GM21390 (cell line): ENCODE results near the gene RCC1.
A peak's percentile ranks its signal among the peaks of the same experiment; 100 is the strongest.
"Not testable (repeated sequence)": the region's sequence is repeated elsewhere in the genome, so short reads cannot be mapped to it uniquely, and the experiment has no call there.

Experiments used
- ATAC-seq: cut with Tn5 transposase; IDR thresholded peaks from one replicate; pipeline ENCODE4 v1.9.1; 2021; ENCODE audit not compliant: unreplicated experiment

Gene RCC1, protein sequence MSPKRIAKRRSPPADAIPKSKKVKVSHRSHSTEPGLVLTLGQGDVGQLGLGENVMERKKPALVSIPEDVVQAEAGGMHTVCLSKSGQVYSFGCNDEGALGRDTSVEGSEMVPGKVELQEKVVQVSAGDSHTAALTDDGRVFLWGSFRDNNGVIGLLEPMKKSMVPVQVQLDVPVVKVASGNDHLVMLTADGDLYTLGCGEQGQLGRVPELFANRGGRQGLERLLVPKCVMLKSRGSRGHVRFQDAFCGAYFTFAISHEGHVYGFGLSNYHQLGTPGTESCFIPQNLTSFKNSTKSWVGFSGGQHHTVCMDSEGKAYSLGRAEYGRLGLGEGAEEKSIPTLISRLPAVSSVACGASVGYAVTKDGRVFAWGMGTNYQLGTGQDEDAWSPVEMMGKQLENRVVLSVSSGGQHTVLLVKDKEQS

DNA sequence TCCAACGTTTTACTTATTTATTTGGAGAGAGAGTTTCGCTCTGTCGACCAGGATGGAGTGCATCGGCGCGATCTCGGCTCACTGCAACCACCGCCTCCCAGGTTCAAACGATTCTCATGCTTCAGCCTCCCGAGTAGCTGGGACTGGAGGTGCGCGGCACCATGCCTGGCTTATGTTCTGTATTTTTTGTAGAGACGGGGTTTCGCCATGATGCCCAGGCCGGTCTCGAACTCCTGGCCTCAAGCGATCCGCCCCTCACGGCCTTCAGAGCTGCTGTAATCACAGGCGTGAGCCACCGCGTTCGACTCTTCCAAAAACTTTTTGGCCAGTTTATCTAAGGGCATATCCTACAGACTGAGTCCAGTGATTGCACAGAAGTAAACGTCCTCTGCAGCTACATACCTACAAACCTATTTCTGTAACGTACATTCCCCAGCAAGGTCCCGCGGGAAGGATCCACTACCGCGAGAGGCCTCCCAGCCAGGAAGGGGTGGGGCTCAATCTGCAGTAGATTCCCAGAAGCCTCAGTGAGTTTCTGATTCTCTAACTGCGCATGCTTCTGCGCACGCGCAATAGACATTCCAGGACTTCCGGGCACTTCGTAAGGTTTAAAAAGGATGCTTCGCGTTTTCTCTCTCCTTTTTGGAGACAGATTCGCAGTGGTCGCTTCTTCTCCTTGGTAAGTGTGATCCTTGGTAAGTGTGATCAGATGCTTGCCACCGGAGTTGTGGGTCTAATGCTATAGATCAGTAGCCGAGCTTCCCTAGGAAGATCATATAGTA is at the start of gene RCC1:
Gene RCC1 (plus strand): TSS at position 638 of the 782 bp plus-strand sequence. CDS start 23,824 bp downstream, outside the sequence.
- ATAC-seq: peak; percentile 70

DNA sequence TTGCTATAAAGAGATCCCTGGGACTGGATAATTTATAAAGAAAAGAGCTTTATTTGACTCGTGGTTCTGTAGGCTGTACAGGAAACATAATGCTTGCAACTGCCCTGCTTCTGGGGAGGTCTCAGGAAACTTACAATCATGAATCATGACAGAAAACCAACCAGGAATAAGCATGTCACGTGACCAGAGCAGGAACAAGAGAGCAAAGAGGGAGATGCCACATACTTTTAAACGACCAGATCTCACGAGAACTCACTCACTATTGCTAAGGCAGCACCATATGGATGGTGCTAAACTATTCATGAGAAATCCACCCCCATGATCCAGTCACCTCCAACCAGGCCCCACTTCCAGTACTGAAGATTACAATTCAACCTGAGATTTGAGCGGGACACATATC is 49.8 kb upstream of the RCC1 start:
- ATAC-seq: no peak

DNA sequence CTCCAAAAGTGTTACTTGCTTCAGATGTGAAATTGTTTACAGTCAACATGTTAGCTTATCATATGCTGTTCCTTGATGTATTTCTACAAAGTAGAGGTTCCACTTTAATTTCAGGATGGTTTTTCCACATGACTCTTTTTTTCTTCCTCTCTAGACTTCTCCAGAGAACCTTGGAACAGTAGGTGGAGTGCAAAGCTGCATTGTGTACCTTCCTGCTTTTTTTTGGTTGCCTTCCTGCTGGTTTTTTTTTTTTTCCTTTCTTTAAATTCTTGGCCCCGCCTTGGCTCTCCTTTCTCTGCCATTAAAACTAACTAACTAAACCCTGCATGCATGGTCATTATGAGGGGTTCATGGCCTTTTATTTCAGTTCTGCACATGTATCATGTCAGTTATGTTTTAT is 48.2 kb upstream of the RCC1 start:
- ATAC-seq: no peak

DNA sequence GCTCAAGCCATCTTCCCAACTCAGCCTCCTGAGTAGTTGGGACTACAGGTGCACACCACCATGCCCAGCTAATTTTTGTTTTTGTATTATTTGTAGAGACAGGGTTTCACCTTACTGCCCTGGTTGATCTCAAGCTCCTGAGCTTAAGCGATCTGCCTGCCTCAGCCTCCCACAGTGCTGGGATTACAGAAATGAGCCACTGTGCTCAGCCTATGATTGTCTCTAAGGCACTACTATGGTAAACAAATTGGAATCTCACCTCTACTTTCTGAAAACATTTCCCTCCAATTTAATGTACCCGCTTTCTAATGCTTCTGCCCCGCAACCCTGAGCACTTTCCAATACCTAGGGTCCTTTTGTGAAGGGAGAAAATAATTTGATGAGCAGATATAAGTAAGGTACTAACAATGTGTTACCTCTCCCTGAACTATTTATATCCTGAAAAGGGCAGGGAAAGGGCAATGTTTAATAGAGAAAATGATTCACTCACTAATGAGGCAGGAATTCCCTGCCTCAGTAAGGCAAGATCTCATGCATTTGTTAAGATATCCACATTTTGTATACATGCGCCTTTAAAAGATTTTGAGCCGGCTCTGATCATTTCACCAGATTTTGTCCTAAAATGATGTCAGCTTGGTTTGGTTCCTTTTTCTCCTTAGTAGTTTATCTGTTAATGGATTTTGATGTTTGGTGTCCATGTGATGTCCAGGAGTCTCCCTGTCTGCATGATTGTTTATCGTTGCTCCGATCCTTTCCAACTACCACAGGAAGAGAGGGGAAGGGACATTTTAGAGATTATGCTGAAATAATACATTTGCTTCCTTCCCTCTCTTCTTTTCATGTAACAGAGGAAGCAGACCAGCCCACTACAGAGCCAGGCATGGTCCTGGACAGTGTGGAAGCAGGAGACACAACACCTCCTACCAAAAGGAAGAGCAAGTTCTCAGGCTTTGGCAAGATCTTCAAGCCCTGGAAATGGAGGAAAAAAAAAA is 47.3 kb upstream of the RCC1 start:
- no peak for ATAC-seq

- ATAC-seq: no peak
Measured at GRCh38 chr1:28466226-28466778, 39.5 kb upstream of the RCC1 start.

DNA sequence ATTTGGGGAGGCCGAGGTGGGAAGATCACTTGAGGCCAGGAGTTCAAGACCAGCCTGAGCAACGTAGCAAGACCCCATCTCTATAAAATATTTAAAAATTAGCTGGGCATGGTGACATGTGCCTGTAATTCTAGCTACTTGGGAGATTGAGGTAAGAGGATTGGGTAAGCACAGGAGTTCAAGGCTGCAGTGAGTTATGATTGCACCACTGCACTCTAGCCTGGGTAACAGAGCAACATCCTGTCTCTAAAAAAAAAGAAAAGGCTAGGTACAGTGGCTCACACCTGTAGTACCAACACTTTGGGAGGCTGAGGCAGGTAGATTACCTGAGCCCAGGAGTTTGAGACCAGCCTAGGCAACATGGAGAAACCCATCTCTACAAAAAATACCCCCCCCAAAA is 35.7 kb upstream of the RCC1 start:
- ATAC-seq: no peak

DNA sequence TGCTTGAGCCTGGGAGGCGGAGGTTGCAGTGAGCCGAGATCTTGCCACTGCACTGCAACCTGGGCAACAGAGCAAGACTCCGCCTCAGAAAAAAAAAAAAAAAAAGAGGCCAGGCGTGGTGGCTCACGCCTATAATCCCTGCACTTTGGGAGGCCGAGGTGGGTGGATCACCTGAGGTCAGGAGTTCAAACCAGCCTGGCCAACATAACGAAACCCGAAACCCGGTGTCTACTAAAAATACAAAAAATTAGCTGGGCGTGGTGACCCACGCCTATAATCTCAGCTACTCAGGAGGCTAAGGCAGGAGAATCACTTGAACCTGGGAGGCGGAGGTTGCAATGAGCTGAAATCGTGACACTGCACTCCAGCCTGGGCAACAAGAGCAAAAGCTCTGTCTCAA is 26.3 kb upstream of the RCC1 start:
- not testable (repeated sequence) for ATAC-seq

DNA sequence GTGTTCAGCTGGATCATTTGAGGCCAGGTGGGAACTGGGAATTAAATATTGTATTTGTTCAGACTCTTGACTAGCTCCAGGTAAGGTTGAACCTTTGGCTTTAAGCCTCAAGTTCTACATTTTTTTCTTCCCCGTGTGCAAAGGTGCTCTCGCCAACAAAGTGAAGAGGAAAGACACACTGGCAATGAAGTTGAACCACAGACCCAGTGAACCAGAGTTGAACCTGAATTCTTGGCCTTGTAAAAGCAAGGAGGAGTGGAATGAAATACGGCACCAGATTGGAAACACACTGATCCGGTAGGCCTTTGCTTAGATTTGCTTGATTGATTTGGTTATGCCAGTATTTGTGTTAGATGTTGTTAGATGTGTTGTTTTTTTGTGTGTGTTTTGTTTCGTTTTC is 25.5 kb upstream of the RCC1 start:
- ATAC-seq: no peak

GRCh38 chr1:28482138-28482537 is 23.7 kb upstream of the RCC1 start:
- ATAC-seq: no peak

DNA sequence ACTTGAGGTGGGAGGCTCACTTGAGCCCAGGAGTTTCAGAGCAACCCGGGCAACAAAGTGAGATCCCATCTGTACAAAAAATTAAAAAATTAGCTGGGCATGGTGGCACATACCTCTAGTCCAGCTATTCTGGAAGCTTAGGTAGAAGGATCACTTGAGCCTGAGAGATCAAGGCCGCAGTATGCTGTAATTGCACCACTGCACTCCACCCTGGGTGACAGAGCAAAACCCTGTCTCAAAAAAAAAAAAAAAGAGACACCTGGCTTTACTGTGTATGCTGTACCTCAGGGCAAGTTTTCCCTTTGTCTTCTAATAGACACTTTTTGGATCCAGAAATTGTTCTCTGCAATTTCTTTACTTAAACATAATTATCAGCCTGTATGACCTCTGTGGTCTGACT is 23.1 kb upstream of the RCC1 start:
- no peak for ATAC-seq

- no peak for ATAC-seq
Measured at GRCh38 chr1:28494737-28495136, 11.1 kb upstream of the RCC1 start.

DNA sequence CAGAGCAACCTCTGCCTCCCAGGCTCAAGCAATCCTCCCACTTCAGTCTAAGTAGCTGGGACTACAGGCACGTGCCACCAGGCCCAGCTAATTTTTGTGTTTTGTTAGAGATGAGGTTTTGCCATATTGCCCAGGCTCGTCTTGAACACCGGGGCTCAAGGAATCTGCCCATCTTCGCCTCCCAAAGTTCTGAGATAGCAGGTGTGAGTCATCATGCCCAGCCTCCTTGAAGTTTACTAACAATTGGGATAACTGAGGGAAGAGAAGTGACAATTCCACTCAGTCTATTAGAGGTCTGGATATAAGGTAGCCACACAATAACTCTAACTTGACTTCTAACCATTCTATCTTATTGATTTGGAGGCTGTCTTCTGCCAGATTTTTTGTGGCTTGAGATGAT is 6.3 kb upstream of the RCC1 start:
- ATAC-seq: no peak

DNA sequence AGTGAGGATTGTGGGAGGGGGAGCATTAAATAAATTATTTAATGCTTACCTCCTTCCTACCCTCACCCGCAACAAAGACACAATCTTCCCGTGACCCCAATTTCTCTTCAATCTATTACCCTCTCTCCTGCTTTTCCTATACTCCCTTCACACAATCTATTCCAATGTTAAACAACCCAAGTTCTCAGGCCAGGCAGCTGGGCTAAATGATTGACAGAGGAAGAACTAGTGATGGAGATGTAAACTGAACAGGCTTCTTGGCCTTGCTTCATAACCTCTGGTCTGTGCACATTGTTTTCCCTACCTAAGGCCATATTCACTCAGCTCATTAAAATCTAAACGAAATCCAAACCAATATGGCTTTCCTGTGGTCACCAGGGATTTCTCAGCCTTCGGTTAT is 3.9 kb upstream of the RCC1 start:
- ATAC-seq: no peak

- no peak for ATAC-seq
Measured at GRCh38 chr1:28503117-28503516, 2.7 kb upstream of the RCC1 start.

DNA sequence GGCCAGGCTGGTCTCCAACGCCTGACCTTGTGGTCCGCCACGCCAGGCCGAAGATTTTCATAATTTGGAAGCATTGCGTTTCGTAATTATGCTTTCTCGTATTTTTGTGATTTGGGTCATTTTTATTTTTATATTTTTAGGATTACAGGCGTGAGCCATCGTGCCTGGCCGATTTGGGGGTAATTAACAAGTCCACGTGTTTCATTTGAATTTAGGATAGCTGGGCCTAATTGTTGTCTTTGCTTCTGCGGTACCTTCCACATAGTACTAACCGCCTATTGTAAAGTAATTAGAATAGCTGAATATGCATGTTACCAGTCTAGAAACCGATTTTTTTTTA is 1.0 kb downstream of the RCC1 start:
- no peak for ATAC-seq

GRCh38 chr1:28507247-28507645 is 1.4 kb downstream of the RCC1 start:
- ATAC-seq: no peak

DNA sequence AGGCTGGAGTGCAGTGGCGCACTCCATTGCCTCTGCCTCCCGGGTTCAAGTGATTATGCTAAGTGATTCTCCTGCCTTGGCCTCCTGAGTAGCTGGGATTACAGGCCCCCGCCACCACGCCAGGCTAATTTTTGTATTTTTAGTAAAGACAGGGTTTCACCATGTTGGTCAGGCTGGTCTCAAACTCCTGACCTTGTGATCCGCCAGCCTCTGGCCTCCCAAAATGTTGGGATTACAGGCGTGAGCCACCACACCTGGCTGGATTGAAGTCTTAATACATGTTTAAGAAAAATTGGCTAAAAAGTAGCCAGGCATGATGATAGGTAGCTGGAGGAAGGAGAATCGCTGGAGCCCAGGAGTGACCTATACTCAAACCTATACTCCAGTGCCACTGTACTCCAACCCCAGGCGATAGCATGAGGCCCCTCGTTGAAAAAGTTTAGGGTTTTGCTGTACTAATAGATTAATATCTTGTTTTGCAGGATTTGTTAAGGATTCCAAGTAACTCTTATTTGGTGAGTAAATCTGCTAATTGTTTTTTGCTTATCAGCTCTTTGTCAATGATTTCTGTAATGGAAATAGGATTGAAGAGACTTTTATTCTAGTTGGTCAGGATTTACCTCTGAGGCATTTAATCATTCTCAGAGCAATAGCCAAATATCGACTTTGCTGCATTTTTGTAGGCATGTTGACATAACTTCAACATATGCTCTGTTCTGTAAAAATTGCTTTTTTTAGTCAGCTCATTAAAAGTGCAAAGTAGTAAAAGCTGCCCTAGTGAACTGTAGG is 2.0 kb downstream of the RCC1 start:
- no peak for ATAC-seq

DNA sequence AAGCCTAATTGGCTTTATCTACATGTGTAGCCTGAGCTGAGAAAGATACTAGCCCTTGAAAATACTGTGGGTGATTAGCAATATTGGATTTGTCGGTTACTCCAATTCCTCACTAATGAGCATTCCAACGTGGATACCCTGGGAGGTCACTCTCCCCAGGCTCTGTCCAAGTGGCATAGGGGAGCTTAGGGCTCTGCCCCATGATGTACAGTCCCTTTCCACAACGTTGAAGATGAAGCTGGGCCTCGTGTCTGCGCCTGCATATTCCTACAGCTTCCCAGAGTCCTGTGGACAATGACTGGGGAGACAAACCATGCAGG is 2.6 kb downstream of the RCC1 start:
- ATAC-seq: no peak

GRCh38 chr1:28509705-28510272 is 3.9 kb downstream of the RCC1 start:
- no peak for ATAC-seq
